NCI-H524 treated with DMSO at 0.1 percent for 48 hours (cell line): ENCODE results near the gene B4GALT2.

ENCODE experiments used
- DNase-seq: peaks from one replicate; lab custom pipeline; 2025; lab: John Stamatoyannopoulos, UW

Gene B4GALT2

GRCh38 chr1:43969746-43970466 is 9.1 kb upstream of the B4GALT2 start, which contains the start of gene DPH2:
DPH2 (plus strand) TSS chr1:43970010; CDS start chr1:43970176, 166 bp downstream.
- DNase-seq = peak; percentile 82

DNA sequence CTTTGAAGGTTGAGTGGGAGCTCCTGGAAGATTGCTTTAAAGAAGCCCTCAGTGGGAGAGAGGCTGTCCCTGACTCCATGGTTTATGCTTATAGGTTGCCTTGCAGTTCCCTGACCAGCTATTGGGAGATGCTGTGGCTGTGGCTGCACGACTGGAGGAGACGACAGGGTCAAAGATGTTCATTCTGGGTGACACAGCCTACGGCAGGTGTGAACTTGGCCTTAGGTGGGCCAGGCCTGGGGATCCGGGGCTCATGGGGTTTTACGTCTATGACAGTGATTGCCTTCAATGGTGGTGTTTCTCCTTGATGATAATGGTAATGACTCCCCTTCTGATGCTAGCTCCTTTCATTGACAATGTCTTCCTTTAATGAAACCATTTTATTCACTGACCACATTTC is 8.5 kb upstream of the B4GALT2 start:
- no peak for DNase-seq

GRCh38 chr1:43970911-43971310 is 8.1 kb upstream of the B4GALT2 start:
- no peak for DNase-seq

DNA sequence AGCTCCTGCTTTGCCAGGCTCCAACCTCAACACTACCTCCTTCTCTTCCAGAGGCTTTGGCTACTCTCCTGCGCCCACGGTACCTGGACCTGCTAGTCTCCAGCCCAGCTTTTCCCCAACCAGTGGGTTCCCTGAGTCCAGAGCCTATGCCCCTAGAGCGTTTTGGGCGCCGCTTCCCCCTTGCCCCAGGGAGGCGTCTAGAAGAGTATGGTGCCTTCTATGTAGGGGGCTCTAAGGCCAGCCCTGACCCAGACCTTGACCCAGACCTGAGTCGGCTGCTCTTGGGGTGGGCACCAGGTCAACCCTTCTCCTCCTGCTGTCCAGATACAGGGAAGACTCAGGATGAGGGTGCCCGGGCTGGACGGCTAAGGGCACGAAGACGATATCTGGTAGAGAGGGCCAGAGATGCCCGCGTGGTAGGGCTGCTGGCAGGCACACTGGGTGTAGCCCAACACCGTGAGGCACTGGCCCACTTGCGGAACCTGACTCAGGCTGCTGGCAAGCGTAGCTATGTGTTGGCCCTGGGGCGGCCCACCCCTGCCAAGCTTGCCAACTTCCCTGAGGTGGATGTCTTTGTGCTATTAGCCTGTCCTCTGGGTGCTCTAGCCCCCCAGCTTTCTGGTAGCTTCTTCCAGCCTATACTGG is 7.6 kb upstream of the B4GALT2 start:
- DNase-seq = no peak

DNA sequence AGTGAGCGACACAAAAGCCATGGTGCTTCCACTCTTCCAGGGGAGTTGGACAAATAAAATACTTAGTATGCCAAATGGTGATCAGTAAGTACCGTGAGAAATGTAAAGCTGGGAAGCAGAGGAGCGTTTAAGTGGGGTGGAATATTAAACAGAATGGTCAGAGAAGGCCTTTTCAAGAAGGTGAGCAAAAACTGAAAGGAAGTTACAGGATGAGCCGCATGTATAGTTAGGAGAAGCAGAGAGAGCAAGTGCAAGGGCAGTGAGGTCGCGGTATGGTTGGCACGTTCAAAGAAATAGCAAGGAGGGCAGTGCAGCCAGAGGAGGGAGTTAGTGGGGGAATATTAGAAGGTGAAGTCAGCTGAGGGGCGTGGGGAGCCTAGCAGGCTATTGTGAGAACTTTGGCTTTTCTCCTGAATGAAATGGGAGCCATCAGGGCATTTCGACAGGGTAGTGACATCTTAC is 5.0 kb upstream of the B4GALT2 start:
- no peak for DNase-seq

GRCh38 chr1:43974443-43975248 is 4.4 kb upstream of the B4GALT2 start, which contains the start of gene ATP6V0B:
ATP6V0B (plus strand) TSS chr1:43974960; CDS start chr1:43975041, 81 bp downstream.
- peak; percentile 83 for DNase-seq

DNA sequence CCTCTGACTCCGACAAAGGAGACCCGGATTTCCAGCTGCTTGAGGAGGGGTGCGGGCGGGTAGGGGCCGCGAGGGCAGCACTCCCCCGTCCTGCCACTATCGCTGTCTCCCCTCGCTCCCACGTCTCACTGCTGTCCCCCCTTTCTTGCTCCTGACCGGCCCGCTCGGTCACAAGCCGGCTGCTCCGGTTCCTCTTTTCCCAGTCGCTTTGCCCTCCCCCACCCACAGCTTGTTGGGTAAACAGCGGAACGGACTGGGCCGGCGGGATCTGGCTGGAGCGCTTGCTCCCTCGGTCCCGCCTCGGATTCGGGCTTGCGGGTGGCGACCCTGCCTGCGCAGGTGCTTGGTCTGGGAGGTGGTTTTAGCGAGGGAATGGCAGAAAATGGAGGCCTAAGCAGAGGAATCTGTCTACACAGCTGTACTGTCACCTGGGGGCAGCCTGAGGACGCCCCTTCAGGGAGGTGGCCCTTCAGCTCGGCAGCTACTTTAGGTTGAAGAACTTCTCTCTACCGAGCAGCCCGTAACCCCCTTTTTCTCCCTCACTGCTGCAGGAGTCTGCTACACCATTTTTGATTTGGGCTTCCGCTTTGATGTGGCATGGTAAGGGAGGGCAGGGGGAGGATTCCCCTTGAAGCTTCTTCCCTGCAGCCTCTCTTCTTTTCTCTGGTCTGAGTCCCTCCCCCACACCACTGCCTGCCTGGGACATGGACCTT is 3.6 kb upstream of the B4GALT2 start:
- DNase-seq = no peak

- DNase-seq = no peak
Observed at GRCh38 chr1:43976045-43976444, 3.0 kb upstream of the B4GALT2 start.

DNA sequence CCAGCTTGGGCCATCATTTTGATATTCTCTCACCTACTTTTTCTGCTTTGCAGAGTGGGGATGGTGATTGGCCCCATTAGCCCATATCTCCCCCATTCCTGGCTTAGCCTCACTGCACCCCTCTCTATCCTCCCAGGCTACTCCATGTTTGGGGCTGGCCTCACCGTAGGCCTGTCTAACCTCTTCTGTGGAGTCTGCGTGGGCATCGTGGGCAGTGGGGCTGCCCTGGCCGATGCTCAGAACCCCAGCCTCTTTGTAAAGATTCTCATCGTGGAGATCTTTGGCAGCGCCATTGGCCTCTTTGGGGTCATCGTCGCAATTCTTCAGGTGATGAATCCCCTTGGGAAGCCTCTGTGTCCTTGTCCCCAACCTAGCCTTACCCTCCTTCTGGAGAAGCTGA is 2.1 kb upstream of the B4GALT2 start:
- no peak for DNase-seq

DNA sequence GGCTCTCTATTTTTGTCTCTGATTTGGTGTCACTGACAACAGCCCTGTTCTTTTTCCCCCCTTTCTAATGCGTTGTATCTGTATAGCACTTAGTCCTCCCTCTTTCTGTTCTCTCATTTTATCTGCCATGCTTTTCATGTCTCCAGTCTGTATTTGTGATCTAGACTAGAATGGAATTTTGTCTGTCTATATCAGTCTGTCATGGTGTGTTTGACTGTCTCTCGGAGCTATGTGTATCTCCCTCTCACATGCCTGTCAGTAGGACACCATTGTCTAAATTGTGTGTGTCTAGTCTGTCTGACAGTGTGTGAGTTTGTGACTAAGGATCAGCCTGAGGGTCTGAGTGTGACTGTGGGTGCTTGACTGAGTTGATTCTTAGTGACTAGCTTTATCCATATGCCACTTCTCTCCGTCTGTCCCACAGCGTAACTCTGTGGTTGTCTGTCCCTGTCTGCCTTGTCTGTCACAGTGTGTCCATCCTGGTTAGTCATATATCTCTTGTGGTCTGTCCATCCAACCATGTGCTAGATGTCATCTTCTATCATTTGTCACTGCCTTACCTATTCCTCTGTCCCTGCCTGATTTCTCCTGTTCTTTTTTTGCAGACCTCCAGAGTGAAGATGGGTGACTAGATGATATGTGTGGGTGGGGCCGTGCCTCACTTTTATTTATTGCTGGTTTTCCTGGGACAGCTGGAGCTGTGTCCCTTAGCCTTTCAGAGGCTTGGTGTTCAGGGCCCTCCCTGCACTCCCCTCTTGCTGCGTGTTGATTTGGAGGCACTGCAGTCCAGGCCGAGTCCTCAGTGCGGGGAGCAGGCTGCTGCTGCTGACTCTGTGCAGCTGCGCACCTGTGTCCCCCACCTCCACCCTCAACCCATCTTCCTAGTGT is 1.4 kb upstream of the B4GALT2 start:
- DNase-seq = no peak

GRCh38 chr1:43978264-43978550 is 803 bp upstream of the B4GALT2 start:
- DNase-seq = no peak

- DNase-seq = no peak
Observed at GRCh38 chr1:43979261-43979527, 184 bp downstream of the B4GALT2 start.

GRCh38 chr1:43979528-43980254 is 681 bp downstream of the B4GALT2 start:
- no peak for DNase-seq

GRCh38 chr1:43980255-43981134 is 1.5 kb downstream of the B4GALT2 start:
- no peak for DNase-seq

DNA sequence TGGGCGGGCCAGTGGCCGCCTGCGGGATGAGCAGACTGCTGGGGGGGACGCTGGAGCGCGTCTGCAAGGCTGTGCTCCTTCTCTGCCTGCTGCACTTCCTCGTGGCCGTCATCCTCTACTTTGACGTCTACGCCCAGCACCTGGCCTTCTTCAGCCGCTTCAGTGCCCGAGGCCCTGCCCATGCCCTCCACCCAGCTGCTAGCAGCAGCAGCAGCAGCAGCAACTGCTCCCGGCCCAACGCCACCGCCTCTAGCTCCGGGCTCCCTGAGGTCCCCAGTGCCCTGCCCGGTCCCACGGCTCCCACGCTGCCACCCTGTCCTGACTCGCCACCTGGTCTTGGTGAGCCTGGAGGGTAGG is 2.1 kb downstream of the B4GALT2 start:
- DNase-seq = no peak

- DNase-seq = no peak
Observed at GRCh38 chr1:43981636-43982035, 2.6 kb downstream of the B4GALT2 start.

DNA sequence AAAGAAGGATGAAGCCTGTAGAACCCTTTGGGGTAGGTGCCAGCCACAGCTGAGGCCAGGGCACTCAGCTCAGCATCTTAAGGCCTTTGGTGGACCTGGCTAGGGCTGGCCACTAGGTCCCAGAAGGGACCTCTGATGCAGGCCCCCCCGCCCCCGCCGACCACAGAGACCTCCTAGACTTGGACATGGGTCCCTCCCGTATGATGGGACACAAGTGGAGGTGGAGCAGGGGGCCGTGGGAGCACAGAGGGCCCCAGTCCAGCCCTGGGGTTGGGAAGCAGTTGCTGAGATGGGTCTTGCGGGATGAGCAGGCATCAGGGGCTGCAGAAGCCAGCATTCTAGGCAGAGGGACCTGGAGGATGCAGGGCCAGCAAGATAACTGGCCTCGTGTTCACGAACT is 3.2 kb downstream of the B4GALT2 start:
- no peak for DNase-seq

GRCh38 chr1:43982808-43983207 is 3.8 kb downstream of the B4GALT2 start:
- no peak for DNase-seq

DNA sequence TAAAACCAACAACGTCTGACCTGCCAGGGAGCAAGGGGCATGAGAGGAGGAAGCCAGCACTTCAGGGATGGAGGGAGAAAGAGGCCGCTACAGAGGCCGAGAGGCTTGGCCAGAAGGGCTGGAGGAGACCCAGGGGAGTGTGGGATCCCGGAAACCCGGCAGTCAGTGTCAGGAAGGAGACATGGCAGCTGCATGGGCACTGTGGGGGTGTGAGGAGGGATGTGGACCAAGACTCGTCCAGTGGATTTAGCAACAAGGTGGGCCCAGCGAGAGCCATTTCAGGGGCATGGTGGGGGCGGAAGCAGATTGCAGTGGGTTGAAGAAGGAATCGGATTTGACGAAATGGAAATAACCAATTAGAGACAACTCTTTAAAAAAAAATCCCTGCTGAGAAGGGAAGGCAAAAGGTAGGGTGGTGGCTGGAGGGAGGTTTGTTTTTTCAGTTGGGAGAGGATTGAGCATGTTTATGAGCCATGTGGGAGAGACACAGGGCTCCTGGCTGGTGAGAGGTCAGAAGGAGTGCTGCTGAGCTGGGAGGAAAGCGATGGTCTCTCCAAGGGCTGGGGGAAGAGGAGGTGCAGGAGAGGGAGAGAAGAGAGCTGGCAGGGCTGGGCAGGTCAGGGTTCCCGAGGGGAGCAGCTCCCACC is 4.4 kb downstream of the B4GALT2 start:
- DNase-seq = no peak
